ENCODE measurements around the gene B3GAT3.

The B3GAT3 gene

DNA sequence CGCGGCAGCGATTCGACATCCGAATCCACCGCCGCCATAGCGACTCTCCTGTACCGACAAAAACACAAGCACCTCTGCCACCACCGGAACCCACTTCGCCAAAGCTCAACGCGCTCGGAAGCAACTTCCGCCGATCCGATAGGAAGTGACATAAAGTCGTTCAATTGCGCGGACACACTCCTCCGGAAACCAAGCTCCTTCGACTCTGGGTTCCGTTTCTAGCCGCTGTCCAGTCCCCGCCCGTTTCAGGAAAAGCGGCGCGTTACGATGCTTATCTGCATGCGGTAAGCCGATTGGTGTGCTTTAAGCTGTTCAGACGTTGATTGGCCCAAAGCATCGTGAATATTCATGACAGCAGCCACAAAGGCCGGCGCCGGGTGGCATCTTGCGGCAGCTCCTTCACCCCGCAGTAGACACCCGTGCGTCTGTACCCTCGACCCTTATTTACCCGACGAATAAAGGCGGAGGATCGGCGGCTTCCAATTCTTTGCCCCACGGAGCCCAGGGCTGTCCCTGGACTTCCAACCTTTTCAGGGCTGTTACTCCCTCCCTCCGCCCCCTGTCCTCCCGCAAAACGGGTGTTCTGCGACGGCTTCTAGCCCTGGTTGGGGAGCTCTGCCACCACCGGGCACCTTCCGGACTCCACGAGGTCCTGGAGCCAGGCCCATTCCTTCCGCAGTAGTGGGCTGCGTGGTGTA is 30.2 kb downstream of the B3GAT3 start, which contains the start of gene TUT1 (continued):
- TF ChIP-seq ZNF645 (tag by site-specific recombination; IDR thresholded peaks at IDR 0.05) (no peak), ZNF335 (tag by site-specific recombination; conservative IDR thresholded peaks at IDR 0.05) (no peak), ZBTB1 (tag by site-specific recombination; IDR thresholded peaks at IDR 0.05) (no peak), KLF7 (tag by site-specific recombination; IDR thresholded peaks at IDR 0.05; ENCODE audit: borderline replicate concordance) (peak; percentile 83; the same call in 1 of the 2 replicates), MZF1 (tag by site-specific recombination; IDR thresholded peaks at IDR 0.05; ENCODE audit: borderline replicate concordance) (no peak), ZNF132 (tag by site-specific recombination; IDR thresholded peaks at IDR 0.05; ENCODE audit: borderline replicate concordance) (no peak), SP2 (tag by site-specific recombination; IDR thresholded peaks at IDR 0.05) (peak; percentile 93), ZNF792 (tag by site-specific recombination; IDR thresholded peaks at IDR 0.05) (no peak), ZNF624 (tag by site-specific recombination; IDR thresholded peaks at IDR 0.05) (no peak), INSM2 (tag by site-specific recombination; IDR thresholded peaks at IDR 0.05) (peak; percentile 88), ZNF626 (tag by site-specific recombination; IDR thresholded peaks at IDR 0.05) (no peak), REPIN1 (tag by site-specific recombination; IDR thresholded peaks at IDR 0.05; ENCODE audit: low read depth) (peak; percentile 72; the same call in 1 of the 2 replicates), ZNF350 (tag by site-specific recombination; IDR thresholded peaks at IDR 0.05) (no peak), ZSCAN18 (tag by site-specific recombination; IDR thresholded peaks at IDR 0.05) (0 out of 2 replicates have a peak, but pooled peaks have one; percentile 43), FEZF1 (tag by site-specific recombination; IDR thresholded peaks at IDR 0.05) (peak; percentile 45; the same call in 1 of the 2 replicates), ZNF664 (tag by site-specific recombination; IDR thresholded peaks at IDR 0.05) (peak; percentile 40; the same call in 1 of the 2 replicates), BCL6B (tag by site-specific recombination; IDR thresholded peaks at IDR 0.05) (no peak), ZNF133 (tag by site-specific recombination; IDR thresholded peaks at IDR 0.05) (no peak), ZNF768 (tag by site-specific recombination; IDR thresholded peaks at IDR 0.05) (no peak), ZNF175 (tag by site-specific recombination; IDR thresholded peaks at IDR 0.05) (no peak), ZNF621 (tag by site-specific recombination; IDR thresholded peaks at IDR 0.05) (no peak), ZFP41 (tag by site-specific recombination; IDR thresholded peaks at IDR 0.05; ENCODE audit: borderline replicate concordance) (no peak), ZNF510 (tag by site-specific recombination; IDR thresholded peaks at IDR 0.05; ENCODE audit: insufficient replicate concordance) (no peak), ZFP3 (tag by site-specific recombination; IDR thresholded peaks at IDR 0.05; ENCODE audit: low read depth) (no peak)
- TF ChIP-seq, protein P1, sequence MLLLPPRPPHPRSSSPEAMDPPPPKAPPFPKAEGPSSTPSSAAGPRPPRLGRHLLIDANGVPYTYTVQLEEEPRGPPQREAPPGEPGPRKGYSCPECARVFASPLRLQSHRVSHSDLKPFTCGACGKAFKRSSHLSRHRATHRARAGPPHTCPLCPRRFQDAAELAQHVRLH (tag by site-specific recombination; IDR thresholded peaks at IDR 0.05), result peak; percentile 90
- TF ChIP-seq, protein P2, sequence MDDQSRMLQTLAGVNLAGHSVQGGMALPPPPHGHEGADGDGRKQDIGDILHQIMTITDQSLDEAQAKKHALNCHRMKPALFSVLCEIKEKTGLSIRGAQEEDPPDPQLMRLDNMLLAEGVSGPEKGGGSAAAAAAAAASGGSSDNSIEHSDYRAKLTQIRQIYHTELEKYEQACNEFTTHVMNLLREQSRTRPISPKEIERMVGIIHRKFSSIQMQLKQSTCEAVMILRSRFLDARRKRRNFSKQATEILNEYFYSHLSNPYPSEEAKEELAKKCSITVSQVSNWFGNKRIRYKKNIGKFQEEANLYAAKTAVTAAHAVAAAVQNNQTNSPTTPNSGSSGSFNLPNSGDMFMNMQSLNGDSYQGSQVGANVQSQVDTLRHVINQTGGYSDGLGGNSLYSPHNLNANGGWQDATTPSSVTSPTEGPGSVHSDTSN (CRISPR knock-in tag; IDR thresholded peaks at IDR 0.05), result 0 out of 2 replicates have a peak, but pooled peaks have one; percentile 51
- TF ChIP-seq, protein P3, sequence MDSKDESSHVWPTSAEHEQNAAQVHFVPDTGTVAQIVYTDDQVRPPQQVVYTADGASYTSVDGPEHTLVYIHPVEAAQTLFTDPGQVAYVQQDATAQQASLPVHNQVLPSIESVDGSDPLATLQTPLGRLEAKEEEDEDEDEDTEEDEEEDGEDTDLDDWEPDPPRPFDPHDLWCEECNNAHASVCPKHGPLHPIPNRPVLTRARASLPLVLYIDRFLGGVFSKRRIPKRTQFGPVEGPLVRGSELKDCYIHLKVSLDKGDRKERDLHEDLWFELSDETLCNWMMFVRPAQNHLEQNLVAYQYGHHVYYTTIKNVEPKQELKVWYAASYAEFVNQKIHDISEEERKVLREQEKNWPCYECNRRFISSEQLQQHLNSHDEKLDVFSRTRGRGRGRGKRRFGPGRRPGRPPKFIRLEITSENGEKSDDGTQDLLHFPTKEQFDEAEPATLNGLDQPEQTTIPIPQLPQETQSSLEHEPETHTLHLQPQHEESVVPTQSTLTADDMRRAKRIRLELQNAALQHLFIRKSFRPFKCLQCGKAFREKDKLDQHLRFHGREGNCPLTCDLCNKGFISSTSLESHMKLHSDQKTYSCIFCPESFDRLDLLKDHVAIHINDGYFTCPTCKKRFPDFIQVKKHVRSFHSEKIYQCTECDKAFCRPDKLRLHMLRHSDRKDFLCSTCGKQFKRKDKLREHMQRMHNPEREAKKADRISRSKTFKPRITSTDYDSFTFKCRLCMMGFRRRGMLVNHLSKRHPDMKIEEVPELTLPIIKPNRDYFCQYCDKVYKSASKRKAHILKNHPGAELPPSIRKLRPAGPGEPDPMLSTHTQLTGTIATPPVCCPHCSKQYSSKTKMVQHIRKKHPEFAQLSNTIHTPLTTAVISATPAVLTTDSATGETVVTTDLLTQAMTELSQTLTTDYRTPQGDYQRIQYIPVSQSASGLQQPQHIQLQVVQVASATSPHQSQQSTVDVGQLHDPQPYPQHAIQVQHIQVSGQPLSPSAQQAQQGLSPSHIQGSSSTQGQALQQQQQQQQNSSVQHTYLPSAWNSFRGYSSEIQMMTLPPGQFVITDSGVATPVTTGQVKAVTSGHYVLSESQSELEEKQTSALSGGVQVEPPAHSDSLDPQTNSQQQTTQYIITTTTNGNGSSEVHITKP (tag by site-specific recombination; IDR thresholded peaks at IDR 0.05), result peak; percentile 69
- TF ChIP-seq, protein P4, sequence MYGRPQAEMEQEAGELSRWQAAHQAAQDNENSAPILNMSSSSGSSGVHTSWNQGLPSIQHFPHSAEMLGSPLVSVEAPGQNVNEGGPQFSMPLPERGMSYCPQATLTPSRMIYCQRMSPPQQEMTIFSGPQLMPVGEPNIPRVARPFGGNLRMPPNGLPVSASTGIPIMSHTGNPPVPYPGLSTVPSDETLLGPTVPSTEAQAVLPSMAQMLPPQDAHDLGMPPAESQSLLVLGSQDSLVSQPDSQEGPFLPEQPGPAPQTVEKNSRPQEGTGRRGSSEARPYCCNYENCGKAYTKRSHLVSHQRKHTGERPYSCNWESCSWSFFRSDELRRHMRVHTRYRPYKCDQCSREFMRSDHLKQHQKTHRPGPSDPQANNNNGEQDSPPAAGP (tag by site-specific recombination; IDR thresholded peaks at IDR 0.05), result peak; percentile 95
